Measurements from ENCODE around the gene MAMDC4. TPM values are rescaled to one million over a fixed set of nuclear protein-coding genes. Genes with fewer than 3 reads are reported as not detected.

MAMDC4 gene
- total RNA-seq, 4 donors from 2014 or later: 0.89 to 1.4 (median 1.4) TPM

DNA sequence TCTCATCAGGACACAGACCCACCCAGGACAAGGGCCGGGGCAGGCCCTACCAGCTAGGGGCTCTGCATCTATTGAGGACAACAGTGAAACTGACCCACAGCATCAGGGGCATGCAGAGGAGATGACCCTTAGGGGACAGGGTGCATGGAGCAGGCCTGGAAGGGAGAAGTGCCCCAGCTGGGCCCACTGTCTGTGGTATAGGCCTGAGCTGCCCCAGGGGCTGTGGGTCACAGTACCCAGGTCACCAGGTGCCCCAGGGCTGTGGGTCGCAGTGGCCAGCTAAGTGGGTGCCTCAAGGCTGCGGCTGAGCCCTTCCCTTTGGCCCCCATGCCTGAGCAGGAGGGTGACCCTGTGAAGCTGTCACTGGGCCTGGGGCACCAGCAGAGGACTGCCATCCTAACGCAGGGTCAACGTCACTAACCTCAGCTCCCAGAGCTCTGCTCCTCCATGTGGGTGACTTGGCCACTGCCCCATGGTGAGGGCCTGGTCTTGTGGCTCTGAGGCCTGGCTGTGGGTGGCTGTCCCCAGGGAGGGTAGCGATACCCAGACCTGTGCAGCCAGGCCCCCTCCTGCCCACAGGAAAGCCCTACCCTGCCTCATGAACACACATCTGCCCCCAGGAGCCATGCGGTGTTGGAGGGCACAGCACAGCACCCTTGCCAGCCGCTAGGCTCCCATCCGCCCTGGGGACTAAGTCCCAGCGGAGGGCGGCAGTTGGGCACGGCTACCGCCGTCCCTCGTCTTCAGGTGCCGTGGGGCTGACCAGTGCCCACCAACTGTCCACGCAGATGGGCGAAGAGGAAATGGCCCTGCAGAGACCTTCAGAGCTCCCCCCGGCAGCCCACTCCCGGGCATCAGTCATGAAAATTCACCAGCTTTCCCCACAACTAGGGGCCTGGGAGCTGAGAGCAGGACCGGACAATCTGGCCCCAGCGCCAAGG is 9.1 kb downstream of the MAMDC4 start:
- intact Hi-C loops (cut with DNase I; ENCODE audit: low total_unique reads): no loop called here

GRCh38 chr9:136861874-136862457 is 9.8 kb downstream of the MAMDC4 start:
- no peak overlapping the region for H3K4me3 ChIP-seq (ENCODE audit: low read depth, poor library complexity, severe bottlenecking)
- intact Hi-C loops (cut with DNase I; ENCODE audit: low total_unique reads): no loop called here
- DNase-seq (ENCODE audit: low spot score in 2 of 2): no peak
- WGBS, 2 donors: 87 to 89% methylated on average over 26 of the region's 26 CpGs
- TF ChIP-seq, protein P1, sequence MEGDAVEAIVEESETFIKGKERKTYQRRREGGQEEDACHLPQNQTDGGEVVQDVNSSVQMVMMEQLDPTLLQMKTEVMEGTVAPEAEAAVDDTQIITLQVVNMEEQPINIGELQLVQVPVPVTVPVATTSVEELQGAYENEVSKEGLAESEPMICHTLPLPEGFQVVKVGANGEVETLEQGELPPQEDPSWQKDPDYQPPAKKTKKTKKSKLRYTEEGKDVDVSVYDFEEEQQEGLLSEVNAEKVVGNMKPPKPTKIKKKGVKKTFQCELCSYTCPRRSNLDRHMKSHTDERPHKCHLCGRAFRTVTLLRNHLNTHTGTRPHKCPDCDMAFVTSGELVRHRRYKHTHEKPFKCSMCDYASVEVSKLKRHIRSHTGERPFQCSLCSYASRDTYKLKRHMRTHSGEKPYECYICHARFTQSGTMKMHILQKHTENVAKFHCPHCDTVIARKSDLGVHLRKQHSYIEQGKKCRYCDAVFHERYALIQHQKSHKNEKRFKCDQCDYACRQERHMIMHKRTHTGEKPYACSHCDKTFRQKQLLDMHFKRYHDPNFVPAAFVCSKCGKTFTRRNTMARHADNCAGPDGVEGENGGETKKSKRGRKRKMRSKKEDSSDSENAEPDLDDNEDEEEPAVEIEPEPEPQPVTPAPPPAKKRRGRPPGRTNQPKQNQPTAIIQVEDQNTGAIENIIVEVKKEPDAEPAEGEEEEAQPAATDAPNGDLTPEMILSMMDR (IDR thresholded peaks at IDR 0.05): no peak
- no peak for TF ChIP-seq POLR2A (IDR thresholded peaks at IDR 0.05)

More for the DNA sequence above, 9.1 kb downstream of the MAMDC4 start:
- WGBS, 2 donors: 94 to 96% methylated on average over 10 to 16 of the region's 22 CpGs
- no peak for TF ChIP-seq POLR2A (IDR thresholded peaks at IDR 0.05)
- TF ChIP-seq, protein P1 (IDR thresholded peaks at IDR 0.05): no peak
- peak in 1 of 2 donors; percentile 11 for DNase-seq (ENCODE audit: low spot score in 2 of 2)
- H3K4me3 ChIP-seq (ENCODE audit: low read depth, poor library complexity, severe bottlenecking): no peak overlapping the region

DNA sequence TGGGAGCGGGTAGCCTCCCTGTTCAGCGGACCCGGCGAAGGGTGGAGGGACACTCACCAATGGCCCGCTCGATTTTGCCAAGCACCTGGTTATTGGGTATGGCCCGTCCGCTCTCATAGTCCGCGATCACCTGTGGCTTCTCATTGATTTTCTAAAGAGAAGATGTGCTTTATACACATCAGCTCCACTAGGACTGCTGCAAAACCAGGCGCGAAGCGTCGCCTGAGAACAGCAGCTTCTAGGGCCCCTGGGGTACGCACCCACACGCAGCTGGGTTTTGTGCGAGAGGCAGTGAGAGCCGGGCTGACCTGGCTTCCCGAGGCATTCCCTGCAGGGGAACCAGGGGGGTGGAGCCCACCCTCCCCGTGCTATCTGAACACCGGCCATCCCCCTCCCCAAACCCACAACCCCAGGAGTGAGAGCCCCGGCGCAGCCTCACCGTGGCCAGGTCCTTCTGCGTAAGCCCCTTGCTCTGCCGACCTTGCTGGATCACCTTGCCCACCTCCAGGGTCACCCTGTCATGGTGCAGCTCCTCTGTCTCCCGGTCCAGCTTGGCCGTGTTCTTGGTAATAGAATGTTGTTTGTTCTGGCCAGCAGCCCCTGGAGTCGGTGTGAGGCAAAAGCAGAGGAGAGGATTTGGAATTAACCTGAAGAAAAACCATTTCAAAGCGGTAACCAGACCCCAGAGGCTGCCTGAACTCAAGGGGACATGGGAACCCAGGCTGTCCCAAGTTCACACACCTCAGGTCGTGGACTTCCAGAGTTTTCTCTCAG is 10.9 kb downstream of the MAMDC4 start:
- no peak for TF ChIP-seq POLR2A (IDR thresholded peaks at IDR 0.05)
- H3K4me3 ChIP-seq (ENCODE audit: low read depth, poor library complexity, severe bottlenecking): no peak overlapping the region
- WGBS, 2 donors: 90 to 93% methylated on average over 31 of the region's 31 CpGs
- intact Hi-C loops (cut with DNase I; ENCODE audit: low total_unique reads): no loop called here
- no peak for DNase-seq (ENCODE audit: low spot score in 2 of 2)

GRCh38 chr9:136863623-136864273 is 11.6 kb downstream of the MAMDC4 start:
- 86 to 91% methylated on average over 12 of the region's 12 CpGs for WGBS, 2 donors
- DNase-seq (ENCODE audit: low spot score in 2 of 2): no peak
- intact Hi-C loops (cut with DNase I; ENCODE audit: low total_unique reads): no loop called here
- H3K4me3 ChIP-seq (ENCODE audit: low read depth, poor library complexity, severe bottlenecking): no peak overlapping the region
- TF ChIP-seq, protein P1 (IDR thresholded peaks at IDR 0.05): no peak
- no peak for TF ChIP-seq POLR2A (IDR thresholded peaks at IDR 0.05)

DNA sequence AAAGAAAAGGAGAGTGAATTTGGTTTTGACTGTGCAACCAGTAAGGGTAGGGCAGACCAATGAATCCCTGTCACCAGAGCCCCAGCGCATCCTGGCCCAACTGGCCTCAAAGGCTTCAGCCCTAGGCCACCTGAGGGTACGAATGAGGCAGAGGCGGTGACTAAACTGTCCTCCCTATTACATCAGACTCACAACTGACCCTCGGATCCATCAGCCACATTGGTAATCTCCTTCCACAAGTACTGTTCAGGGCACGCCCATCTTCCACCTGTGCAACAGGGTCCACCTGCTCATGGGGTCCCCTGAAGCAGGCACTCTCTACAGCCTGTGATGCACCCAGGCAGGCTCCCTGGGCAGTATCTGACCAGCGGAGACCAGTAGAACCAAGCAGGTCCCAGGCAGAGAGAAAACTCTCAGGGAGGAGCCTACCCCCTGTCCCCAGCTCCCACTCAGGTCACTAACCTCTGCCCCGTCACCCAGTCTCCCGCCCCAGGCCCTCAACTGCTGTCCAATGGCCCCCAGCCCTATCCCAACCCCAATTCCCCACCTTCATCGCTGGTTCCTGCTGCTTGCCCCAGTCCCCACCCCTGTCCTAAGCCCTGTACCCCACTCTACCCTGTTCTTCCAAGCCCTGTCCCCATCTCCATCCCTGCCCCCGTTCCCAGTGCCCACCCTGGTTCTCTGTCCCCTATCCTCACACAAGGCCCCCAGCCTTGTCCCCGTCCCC is 13.1 kb downstream of the MAMDC4 start:
- peak overlapping the region; percentile 90 for H3K4me3 ChIP-seq (ENCODE audit: low read depth, poor library complexity, severe bottlenecking)
- no peak for TF ChIP-seq POLR2A (IDR thresholded peaks at IDR 0.05)
- TF ChIP-seq, protein P1 (IDR thresholded peaks at IDR 0.05): no peak
- WGBS, 2 donors: 61 to 63% methylated on average over 11 of the region's 11 CpGs
- intact Hi-C loops (cut with DNase I; ENCODE audit: low total_unique reads): no loop called here
- peak in 1 of 2 donors; percentile 85 for DNase-seq (ENCODE audit: low spot score in 2 of 2)
